Neural crest cell (in vitro differentiated cells): Measurements from ENCODE around the gene HMX2. TPM values are rescaled to one million over a fixed set of nuclear protein-coding genes. Genes with fewer than 3 reads are reported as not detected.

ENCODE experiments used
- DNase-seq: peaks from one replicate; pipeline ENCODE4 v3.0.0; 2021; ENCODE audit warnings: low read depth, mixed read lengths, low spot score
- H3K27ac Mint-ChIP-seq: one replicate; pipeline ENCODE4 v1.8.0; 2021; ENCODE audit warnings: mild to moderate bottlenecking, mixed read lengths; ENCODE audit not compliant: unreplicated experiment
- H3K27me3 Mint-ChIP-seq: 2 replicates; pipeline ENCODE4 v1.8.0; 2021; ENCODE audit warnings: low read depth, mild to moderate bottlenecking, mixed read lengths
- H3K36me3 Mint-ChIP-seq: 2 replicates; pipeline ENCODE4 v1.8.0; 2021; ENCODE audit warnings: low read depth, mild to moderate bottlenecking, mixed read lengths
- H3K4me1 Mint-ChIP-seq: 2 replicates; pipeline ENCODE4 v1.8.0; 2021; ENCODE audit warnings: mixed read lengths
- H3K4me3 Mint-ChIP-seq: one replicate; pipeline ENCODE4 v1.8.0; 2021; ENCODE audit warnings: mild to moderate bottlenecking, mixed read lengths
- H3K9me3 Mint-ChIP-seq: 2 replicates; pipeline ENCODE4 v1.8.0; 2021; ENCODE audit warnings: mixed read lengths
- CTCF ChIP-seq: fragments of 200-600 bp; sonication (generic); conservative IDR thresholded peaks from 2 replicates; pipeline ENCODE4 v1.5.0; 2021; ENCODE audit warnings: antibody characterized with exemption, mild to moderate bottlenecking
- total RNA-seq: library from RNA; stranded (reverse); gene quantifications from 2 replicates; pipeline ENCODE4 v1.2.1, GENCODE V29; 2021

The HMX2 gene
- total RNA-seq, 1 donor from 2014 or later, result not detected

- TF ChIP-seq CTCF, result no peak
- H3K36me3 Mint-ChIP-seq, result peaks cover 44% of the 10 kb centered on the region
These were observed 35.8 kb downstream of the HMX2 start for GRCh38 chr10:123183724-123184123.

GRCh38 chr10:123187781-123188180, 39.8 kb downstream of the HMX2 start:
- Mint-ChIP-seq H3K36me3 (peaks cover 45% of the 10 kb centered on the region), H3K27ac (no peak overlapping the region), H3K9me3 (peaks cover 18% of the 10 kb centered on the region), H3K4me1 (no peaks in the 10 kb centered on the region), H3K27me3 (no peaks in the 10 kb centered on the region), H3K4me3 (no peak overlapping the region)
- no peak for DNase-seq
- TF ChIP-seq CTCF, result no peak

More at GRCh38 chr10:123183724-123184123, 35.8 kb downstream of the HMX2 start:
- Mint-ChIP-seq H3K27ac (no peak overlapping the region), H3K9me3 (peaks cover 18% of the 10 kb centered on the region), H3K4me3 (no peak overlapping the region), H3K27me3 (no peaks in the 10 kb centered on the region), H3K4me1 (no peaks in the 10 kb centered on the region)
- no peak for DNase-seq

- Mint-ChIP-seq H3K4me3 (no peak overlapping the region), H3K36me3 (peaks cover 9% of the 10 kb centered on the region), H3K9me3 (no peaks in the 10 kb centered on the region), H3K27me3 (no peaks in the 10 kb centered on the region), H3K4me1 (no peaks in the 10 kb centered on the region), H3K27ac (no peak overlapping the region)
- no peak for TF ChIP-seq CTCF
- DNase-seq, result no peak
These were observed 44.0 kb downstream of the HMX2 start for GRCh38 chr10:123191886-123192285.

GRCh38 chr10:123194056-123194455, 46.1 kb downstream of the HMX2 start:
- H3K27me3 Mint-ChIP-seq, result no peaks in the 10 kb centered on the region
- H3K9me3 Mint-ChIP-seq, result no peaks in the 10 kb centered on the region
- no peak for DNase-seq
- H3K4me3 Mint-ChIP-seq, result no peak overlapping the region
- peaks cover 8% of the 10 kb centered on the region for H3K36me3 Mint-ChIP-seq
- TF ChIP-seq CTCF, result no peak
- H3K27ac Mint-ChIP-seq, result no peak overlapping the region
- H3K4me1 Mint-ChIP-seq, result no peaks in the 10 kb centered on the region

Other genes with a start within 250 kb of the HMX2 start
- not detected in 2 replicates for gene FAM24A, start 237.5 kb upstream of the HMX2 start, total RNA-seq
- 11.8 and 13.5 TPM in 2 replicates for gene C10orf88, start 193.9 kb upstream of the HMX2 start, total RNA-seq
- gene PSTK, start 167.7 kb upstream of the HMX2 start, total RNA-seq, result 5.8 and 6.8 TPM in 2 replicates
- gene IKZF5, start 139.3 kb upstream of the HMX2 start, total RNA-seq, result 12.1 and 14.1 TPM in 2 replicates
- 16.8 and 17.2 TPM in 2 replicates for gene ACADSB, start 139.1 kb upstream of the HMX2 start, total RNA-seq
- not detected in 2 replicates for gene HMX3, start 12.2 kb upstream of the HMX2 start, total RNA-seq
- gene BUB3, start 6.3 kb downstream of the HMX2 start, total RNA-seq, result 171 and 182 TPM in 2 replicates